Loucy (cell line): ENCODE data around the gene SMC1B.

ENCODE experiments used
- EZH2phosphoT487 ChIP-seq: fragments of 200-600 bp; IDR thresholded peaks from 2 replicates; pipeline ENCODE4 v1.6.1; 2018; ENCODE audit warnings: antibody characterized with exemption, mild to moderate bottlenecking, moderate library complexity, borderline replicate concordance
- TF ChIP-seq, protein P1 (sequence below): fragments of 200-600 bp; sonication (generic); conservative IDR thresholded peaks from 2 replicates; pipeline ENCODE4 v1.5.1; 2014; ENCODE audit warnings: mild to moderate bottlenecking, antibody characterized with exemption, low read length

DNA sequence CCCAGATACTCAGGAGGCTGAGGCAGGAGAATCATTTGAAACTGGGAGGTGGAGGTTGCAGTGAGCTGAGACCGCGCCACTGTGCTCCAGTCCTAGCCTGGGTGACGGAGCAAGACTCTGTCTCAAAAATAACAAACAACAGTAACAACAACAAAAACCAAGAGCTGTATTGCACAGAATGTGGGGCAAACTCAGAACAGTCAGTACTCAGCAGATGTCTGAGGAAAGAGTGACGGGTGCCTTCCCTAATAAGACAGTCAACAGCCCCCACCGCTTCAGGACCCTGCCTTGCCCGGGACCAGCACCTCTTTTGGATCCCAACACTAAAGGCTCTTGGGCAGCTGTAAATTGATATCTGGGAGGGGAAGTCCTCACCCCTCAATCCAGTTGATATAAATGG is 40.4 kb upstream of the SMC1B start:
- TF ChIP-seq, protein P1, sequence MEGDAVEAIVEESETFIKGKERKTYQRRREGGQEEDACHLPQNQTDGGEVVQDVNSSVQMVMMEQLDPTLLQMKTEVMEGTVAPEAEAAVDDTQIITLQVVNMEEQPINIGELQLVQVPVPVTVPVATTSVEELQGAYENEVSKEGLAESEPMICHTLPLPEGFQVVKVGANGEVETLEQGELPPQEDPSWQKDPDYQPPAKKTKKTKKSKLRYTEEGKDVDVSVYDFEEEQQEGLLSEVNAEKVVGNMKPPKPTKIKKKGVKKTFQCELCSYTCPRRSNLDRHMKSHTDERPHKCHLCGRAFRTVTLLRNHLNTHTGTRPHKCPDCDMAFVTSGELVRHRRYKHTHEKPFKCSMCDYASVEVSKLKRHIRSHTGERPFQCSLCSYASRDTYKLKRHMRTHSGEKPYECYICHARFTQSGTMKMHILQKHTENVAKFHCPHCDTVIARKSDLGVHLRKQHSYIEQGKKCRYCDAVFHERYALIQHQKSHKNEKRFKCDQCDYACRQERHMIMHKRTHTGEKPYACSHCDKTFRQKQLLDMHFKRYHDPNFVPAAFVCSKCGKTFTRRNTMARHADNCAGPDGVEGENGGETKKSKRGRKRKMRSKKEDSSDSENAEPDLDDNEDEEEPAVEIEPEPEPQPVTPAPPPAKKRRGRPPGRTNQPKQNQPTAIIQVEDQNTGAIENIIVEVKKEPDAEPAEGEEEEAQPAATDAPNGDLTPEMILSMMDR: no peak
- TF ChIP-seq EZH2phosphoT487: no peak
